Measurements from ENCODE around the gene CEACAM16.
"Not testable (repeated sequence)": the region's sequence is repeated elsewhere in the genome, so short reads cannot be mapped to it uniquely, and the experiment has no call there.

The CEACAM16 gene

DNA sequence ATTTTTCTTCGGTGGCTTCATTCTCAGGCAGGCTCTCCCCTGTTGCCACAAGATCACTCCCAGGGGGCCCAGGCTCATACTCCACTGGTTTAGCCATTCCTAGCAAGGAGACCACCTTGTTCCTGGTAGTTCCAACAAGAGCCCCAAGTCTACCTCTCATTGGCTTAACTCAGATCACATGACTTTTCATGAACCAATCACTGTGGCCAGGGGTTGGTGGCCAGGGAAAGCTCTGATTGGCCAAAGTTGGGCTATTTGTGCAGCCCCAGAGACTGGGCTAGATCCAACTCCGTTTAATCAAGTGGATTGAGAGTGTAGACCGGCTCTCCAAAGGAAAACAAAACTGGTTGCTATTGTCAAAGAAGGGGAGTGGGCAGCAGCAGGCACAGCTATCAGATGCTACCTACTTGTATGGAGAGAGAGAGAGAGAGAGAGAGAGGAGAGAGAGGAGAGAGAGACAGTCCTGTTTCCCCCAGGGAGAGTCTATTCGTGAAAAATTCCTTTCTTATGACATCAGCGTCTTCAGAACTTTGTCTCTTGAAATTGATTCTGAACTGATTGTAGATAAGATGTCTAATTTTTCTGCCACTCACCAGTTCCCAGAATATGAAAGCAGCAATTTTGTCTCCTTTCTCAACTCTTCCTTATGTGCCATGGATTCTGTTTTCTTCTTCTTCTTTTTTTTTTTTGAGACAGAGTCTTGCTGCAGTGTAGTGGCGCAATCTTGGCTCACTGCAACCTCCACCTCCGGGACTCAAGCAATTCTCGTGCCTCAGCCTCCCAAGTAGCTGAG, 21.7 kb upstream of the CEACAM16 start:
- DNase-seq = peak; percentile 82

- no peak for DNase-seq
These were observed 18.4 kb upstream of the CEACAM16 start for GRCh38 chr19:44680536-44680935.

DNA sequence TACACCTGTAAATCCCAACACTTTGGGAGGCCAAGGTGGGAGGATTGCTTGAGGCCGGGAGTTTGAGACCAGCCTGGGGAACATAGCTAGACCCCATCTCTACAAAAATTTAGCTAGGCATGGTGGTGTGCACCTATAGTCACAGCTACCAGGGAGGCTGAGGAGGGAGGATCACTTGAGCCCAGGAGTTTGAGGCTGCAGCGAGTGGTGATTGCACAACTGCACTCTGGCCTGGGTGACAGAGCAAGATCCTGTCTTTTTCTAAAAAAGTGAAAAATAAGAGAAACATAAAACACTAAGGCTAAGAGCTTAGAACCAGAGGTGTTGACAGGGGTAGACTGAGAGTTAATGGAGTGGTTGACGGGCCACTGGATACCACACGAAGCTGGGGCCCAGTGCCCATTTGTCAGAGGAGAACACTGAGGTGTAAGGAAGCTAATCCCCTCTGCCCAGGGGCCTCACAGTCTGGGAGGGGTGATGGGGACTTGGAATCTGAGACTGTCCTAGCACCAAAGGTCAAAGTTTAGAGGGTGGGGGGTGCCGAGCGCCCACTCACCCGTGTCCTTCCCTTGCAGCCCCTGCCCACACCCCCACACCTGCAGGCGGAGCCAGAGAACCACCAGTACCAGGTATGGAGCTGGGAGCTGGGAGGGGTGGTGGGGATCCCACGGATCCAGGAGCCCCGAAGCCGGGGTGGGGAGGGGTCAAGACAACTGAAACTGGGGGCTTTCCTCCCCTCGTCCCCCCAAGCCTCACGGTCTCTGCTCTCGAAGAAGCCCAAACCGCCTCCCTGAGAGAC, 16.8 kb upstream of the CEACAM16 start:
- no peak for DNase-seq

- DNase-seq = no peak
These were observed 16.1 kb upstream of the CEACAM16 start for GRCh38 chr19:44682807-44683206.

DNA sequence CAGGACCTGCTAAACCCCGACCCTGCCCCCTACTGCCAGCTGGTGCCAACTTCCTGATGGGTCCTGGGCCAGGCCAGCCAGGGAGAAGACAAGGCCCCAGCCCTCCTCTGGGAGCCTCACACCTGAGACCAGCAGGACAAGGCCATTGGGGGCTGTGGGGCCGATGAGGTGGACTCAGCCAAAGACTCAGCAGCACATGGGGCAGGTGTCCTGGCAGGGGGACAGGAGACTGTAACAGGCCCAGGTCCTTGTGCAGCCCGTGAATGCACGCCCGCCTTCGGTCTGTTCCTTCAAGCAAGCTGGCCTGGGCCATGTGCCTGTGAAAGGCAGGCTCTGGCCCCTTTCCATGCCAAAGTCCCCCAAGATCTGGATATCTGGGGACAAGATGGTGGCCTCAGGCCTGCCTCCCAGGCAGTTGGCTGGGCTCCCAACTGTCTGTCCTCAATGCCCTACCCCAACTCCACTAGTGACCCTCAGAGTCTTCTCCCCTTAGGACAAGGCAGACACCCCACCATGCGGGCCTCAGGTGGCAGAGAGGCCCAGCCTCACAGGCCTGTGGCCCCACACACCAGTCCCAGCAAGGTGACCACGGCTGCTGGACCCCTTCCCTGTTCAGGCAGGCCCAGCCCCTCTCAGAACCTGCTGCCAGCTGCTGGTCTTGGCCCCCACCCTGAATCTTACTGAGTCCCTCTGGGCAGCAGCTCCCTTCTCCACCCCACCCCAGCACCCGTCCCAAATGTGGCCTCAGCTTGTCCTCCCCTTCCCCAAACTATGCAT, 15.3 kb upstream of the CEACAM16 start:
- no peak for DNase-seq

DNA sequence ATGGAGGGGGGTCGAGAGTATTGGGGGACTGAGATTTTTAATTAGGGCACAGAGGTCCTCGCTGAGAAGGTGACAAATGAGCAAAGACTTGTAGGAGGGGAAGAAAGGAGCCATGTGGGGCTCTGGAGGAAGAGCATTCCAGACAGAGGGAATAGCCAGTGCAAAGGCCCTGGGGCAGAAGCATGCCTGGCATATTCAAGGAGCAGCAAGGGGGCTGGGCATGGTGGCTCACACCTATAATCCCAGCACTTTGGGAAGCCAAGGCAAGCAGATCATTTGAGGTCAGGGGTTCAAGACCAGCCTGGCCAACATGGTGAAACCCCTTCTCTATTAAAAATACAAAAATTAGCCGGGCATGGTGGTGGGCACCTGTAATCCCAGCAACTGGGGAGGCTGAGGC, 14.6 kb upstream of the CEACAM16 start:
- DNase-seq = not testable (repeated sequence)

- peak; percentile 97 for DNase-seq
These were observed 13.8 kb upstream of the CEACAM16 start for GRCh38 chr19:44684892-44685863.

GRCh38 chr19:44685877-44686276, 13.1 kb upstream of the CEACAM16 start:
- DNase-seq = peak; percentile 65

DNA sequence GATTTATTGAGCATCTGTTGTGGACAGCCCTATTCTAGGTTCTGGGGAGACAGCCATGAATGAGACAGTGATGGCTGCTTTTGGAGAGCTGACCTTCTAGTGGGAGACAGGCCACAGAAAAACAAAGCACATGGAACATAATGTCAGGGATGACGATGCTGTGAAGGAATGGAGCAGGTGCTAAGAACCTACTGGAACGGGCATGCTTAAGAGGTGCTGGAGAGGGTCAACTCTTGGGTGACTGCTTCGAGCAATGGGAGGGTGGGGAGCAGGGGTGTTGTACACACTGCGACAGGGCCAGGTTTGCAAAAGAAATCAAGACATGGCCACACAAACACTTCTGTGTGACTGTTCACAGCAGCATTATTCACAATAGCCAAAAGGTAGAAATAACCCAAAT, 12.1 kb upstream of the CEACAM16 start:
- no peak for DNase-seq

DNA sequence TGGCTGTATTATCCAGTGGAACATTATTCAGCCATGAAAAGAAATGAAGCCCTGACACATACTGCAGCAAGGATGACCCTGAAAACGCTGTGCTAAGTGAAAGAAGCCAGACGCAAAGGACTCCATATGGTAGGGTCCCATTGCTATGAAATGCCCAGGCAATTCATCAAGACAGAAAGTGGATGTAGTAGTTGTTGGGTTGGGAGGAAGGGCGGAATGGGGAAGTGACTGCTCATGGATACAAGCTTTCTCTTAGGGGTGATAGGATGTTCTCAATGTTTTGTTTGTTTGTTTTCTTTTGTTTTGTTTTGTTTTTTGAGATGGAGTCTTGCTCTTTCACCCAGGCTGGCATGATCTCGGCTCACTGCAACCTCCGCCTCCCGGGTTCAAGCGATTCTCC, 11.1 kb upstream of the CEACAM16 start:
- DNase-seq = no peak

GRCh38 chr19:44689290-44690130, 9.4 kb upstream of the CEACAM16 start:
- peak; percentile 52 for DNase-seq

DNA sequence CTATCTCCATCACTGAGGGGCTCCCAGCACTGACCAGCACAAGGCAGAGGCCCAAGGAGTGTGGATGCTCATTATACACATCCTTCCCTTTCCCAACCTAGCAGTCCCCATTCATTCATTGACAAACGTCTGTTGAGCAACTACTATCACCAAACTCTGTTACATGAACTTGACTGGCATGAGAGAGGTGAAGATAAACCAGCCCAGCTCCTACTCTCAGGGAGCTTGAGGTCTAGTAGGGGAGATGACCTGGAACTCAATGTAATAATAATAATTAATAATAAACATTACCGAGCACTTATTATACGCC, 8.9 kb upstream of the CEACAM16 start:
- DNase-seq = no peak

DNA sequence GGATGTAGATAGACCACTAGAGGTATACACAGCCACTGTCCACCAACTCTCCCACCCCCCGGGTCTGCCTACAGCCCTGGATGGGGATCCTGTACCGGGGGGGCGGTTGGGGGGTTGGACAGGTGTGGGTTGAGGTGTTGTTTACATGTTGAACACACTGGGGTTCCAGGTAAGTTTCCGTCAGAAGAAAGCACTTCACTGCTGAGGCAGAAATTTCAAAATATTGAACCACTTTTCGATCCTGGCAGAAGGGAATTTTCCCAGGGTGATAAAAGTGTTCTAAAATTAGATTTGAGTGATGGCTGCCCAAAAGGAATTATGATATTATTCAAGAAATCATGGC, 6.6 kb upstream of the CEACAM16 start:
- DNase-seq = no peak

DNA sequence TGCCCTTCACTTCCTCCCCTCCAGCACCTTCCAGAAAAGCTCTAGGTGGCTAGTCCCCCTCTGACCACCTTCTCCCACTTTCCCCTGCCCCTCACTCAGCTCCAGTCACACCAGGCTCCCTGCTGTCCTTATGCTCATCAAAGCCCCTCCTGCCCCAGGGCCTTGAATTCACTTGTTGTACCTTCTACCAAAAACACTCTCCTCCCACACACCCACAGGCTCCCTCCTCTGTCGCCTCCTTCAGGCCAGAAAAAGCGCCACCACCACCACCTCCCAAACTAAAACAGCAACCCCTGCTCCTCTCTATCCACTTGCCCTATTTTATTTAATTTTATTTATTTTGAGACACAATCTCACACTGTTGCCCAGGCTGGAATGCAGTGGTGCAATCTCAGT, 4.8 kb upstream of the CEACAM16 start:
- DNase-seq = no peak

- DNase-seq = no peak
These were observed 1.8 kb upstream of the CEACAM16 start for GRCh38 chr19:44696939-44697669.

GRCh38 chr19:44697670-44698034, 1.3 kb upstream of the CEACAM16 start:
- no peak for DNase-seq

- no peak for DNase-seq
These were observed 1.6 kb downstream of the CEACAM16 start for GRCh38 chr19:44700547-44700946.

GRCh38 chr19:44701228-44701627, 2.3 kb downstream of the CEACAM16 start:
- no peak for DNase-seq

- DNase-seq = no peak
These were observed 3.7 kb downstream of the CEACAM16 start for GRCh38 chr19:44702551-44703176.

Measured in fibroblast of skin of back (primary cell).